Measurements from ENCODE around the gene PCDHGA2.
"Not testable (repeated sequence)": the region's sequence is repeated elsewhere in the genome, so short reads cannot be mapped to it uniquely, and the experiment has no call there.

Gene PCDHGA2

DNA sequence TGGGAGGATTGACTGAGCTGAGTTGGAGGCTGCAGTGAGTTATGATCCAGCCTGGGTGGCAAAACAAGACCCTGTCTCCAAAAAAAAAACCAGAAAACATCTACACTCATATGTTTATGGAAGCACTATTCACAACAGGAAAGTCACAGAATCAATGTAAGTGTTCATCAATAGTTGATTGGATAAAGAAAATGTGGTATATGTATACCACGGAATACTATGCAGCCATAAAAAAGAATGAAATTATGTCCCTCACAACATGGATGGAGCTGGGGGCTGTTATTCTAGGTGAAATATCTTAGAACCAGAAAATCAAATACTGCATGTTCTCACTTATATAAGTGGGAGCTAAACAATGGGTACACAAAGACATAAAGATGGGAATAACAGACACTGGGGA is 31.9 kb upstream of the PCDHGA2 start:
- no peak overlapping the region for H3K27ac ChIP-seq (replicated peaks)
- no peak overlapping the region for H3K4me3 ChIP-seq (replicated peaks; ENCODE audit: insufficient read depth, low read length)
- DNase-seq (ENCODE audit: low read depth in 1 of 2, low spot score in 1 of 2) = no peak
- TF ChIP-seq, protein P1, sequence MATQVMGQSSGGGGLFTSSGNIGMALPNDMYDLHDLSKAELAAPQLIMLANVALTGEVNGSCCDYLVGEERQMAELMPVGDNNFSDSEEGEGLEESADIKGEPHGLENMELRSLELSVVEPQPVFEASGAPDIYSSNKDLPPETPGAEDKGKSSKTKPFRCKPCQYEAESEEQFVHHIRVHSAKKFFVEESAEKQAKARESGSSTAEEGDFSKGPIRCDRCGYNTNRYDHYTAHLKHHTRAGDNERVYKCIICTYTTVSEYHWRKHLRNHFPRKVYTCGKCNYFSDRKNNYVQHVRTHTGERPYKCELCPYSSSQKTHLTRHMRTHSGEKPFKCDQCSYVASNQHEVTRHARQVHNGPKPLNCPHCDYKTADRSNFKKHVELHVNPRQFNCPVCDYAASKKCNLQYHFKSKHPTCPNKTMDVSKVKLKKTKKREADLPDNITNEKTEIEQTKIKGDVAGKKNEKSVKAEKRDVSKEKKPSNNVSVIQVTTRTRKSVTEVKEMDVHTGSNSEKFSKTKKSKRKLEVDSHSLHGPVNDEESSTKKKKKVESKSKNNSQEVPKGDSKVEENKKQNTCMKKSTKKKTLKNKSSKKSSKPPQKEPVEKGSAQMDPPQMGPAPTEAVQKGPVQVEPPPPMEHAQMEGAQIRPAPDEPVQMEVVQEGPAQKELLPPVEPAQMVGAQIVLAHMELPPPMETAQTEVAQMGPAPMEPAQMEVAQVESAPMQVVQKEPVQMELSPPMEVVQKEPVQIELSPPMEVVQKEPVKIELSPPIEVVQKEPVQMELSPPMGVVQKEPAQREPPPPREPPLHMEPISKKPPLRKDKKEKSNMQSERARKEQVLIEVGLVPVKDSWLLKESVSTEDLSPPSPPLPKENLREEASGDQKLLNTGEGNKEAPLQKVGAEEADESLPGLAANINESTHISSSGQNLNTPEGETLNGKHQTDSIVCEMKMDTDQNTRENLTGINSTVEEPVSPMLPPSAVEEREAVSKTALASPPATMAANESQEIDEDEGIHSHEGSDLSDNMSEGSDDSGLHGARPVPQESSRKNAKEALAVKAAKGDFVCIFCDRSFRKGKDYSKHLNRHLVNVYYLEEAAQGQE (IDR thresholded peaks at IDR 0.05; ENCODE audit: insufficient replicate concordance, low read depth) = no peak
- TF ChIP-seq SPI1 (IDR thresholded peaks at IDR 0.05; ENCODE audit: borderline replicate concordance, low read depth) (no peak), GABPA (IDR thresholded peaks at IDR 0.05; ENCODE audit: low read depth) (no peak), POLR2AphosphoS5 (IDR thresholded peaks at IDR 0.05; ENCODE audit: low read depth) (no peak)
- TF ChIP-seq, protein P2, sequence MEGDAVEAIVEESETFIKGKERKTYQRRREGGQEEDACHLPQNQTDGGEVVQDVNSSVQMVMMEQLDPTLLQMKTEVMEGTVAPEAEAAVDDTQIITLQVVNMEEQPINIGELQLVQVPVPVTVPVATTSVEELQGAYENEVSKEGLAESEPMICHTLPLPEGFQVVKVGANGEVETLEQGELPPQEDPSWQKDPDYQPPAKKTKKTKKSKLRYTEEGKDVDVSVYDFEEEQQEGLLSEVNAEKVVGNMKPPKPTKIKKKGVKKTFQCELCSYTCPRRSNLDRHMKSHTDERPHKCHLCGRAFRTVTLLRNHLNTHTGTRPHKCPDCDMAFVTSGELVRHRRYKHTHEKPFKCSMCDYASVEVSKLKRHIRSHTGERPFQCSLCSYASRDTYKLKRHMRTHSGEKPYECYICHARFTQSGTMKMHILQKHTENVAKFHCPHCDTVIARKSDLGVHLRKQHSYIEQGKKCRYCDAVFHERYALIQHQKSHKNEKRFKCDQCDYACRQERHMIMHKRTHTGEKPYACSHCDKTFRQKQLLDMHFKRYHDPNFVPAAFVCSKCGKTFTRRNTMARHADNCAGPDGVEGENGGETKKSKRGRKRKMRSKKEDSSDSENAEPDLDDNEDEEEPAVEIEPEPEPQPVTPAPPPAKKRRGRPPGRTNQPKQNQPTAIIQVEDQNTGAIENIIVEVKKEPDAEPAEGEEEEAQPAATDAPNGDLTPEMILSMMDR (IDR thresholded peaks at IDR 0.05; ENCODE audit: insufficient read depth, low read length) = no peak
- H3K27me3 ChIP-seq (ENCODE audit: insufficient read depth, poor library complexity, severe bottlenecking) = no peaks in the 10 kb centered on the region

DNA sequence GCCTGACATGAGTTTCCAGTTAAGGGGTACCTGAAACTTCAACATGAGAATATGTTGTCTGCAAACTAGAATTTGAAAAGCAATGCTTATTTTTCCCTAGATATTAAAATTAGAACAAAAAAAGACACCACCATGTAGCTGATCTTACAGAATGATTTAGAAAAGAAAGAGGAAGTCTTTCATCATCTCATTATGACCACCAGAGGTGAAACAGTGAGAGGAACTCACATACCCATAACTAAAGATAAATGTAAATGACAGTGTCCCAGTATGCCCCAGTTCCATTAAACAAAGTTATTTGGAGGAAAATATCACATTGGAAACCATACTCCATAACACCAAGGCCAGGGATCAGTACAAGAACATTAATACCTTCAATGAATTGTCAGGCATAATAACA is 24.8 kb upstream of the PCDHGA2 start:
- TF ChIP-seq SPI1 (IDR thresholded peaks at IDR 0.05; ENCODE audit: borderline replicate concordance, low read depth) = peak; percentile 85
- TF ChIP-seq, protein P2 (IDR thresholded peaks at IDR 0.05; ENCODE audit: insufficient read depth, low read length) = no peak

DNA sequence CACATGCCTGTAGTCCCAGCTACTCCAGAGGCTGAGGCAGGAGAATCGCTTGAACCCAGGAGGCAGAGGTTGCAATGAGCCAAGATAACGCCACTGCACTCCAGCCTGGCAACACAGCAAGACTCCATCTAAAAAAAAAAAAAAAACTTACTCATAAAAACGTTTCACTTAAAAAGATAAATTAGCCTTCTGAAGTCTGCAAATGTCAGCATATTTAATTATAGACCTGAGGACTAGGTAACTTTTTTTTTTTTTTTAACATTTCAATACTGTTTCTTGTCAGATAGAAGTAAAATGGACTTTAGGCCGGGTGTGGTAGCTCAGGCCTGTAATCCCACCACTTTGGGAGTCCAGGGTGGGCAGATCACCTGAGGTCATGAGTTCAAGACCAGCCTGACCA is 21.6 kb upstream of the PCDHGA2 start:
- not testable (repeated sequence) for H3K27ac ChIP-seq (replicated peaks); H3K4me3 ChIP-seq (replicated peaks; ENCODE audit: insufficient read depth, low read length); DNase-seq (ENCODE audit: low read depth in 1 of 2, low spot score in 1 of 2); H3K27me3 ChIP-seq (ENCODE audit: insufficient read depth, poor library complexity, severe bottlenecking)

More for the DNA sequence above, 24.8 kb upstream of the PCDHGA2 start:
- no peak for DNase-seq (ENCODE audit: low read depth in 1 of 2, low spot score in 1 of 2)
- Histone ChIP-seq H3K27me3 (ENCODE audit: insufficient read depth, poor library complexity, severe bottlenecking) (no peaks in the 10 kb centered on the region), H3K4me3 (replicated peaks; ENCODE audit: insufficient read depth, low read length) (no peak overlapping the region), H3K27ac (replicated peaks) (no peak overlapping the region)

DNA sequence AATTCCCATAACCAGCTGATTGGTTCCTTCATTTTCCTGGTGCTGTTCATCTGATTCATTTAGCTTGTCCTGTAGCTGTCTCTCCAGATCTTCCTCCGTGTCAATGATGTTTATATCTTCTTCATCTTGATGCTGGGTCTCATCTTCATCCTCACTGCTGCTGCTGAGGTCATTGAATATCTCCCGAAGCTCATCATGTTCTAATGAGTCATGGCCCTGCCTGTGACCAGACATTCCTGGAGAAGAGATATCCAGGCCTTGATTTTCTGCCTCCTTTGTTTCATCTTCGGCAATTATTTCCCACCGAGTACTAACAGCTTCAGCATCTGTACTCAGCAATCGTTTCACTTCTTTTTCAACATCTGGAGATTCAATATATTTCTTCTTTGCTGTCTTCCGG is 19.4 kb upstream of the PCDHGA2 start:
- Histone ChIP-seq H3K27ac (replicated peaks) (no peak overlapping the region), H3K27me3 (ENCODE audit: insufficient read depth, poor library complexity, severe bottlenecking) (no peaks in the 10 kb centered on the region), H3K4me3 (replicated peaks; ENCODE audit: insufficient read depth, low read length) (no peak overlapping the region)
- DNase-seq (ENCODE audit: low read depth in 1 of 2, low spot score in 1 of 2) = no peak
- TF ChIP-seq GABPA (IDR thresholded peaks at IDR 0.05; ENCODE audit: low read depth) = no peak
- no peak for TF ChIP-seq SPI1 (IDR thresholded peaks at IDR 0.05; ENCODE audit: borderline replicate concordance, low read depth)
- TF ChIP-seq, protein P2 (IDR thresholded peaks at IDR 0.05; ENCODE audit: insufficient read depth, low read length) = no peak
- no peak for TF ChIP-seq POLR2AphosphoS5 (IDR thresholded peaks at IDR 0.05; ENCODE audit: low read depth)
- TF ChIP-seq, protein P1 (IDR thresholded peaks at IDR 0.05; ENCODE audit: insufficient replicate concordance, low read depth) = no peak

Data from HL-60 (cell line).